AG04449 (cell line): ENCODE measurements around the gene PIK3C3.

ENCODE experiments used
- CTCF ChIA-PET: fragments of 350-600 bp; formaldehyde crosslinking; extraction: SDS; loops from one replicate; lab custom pipeline; 2021; ENCODE audit warnings: antibody characterized with exemption; lab: Yijun Ruan, JAX
- POLR2A ChIA-PET: fragments of 400-600, 350-600 bp; formaldehyde crosslinking; extraction: SDS; loops from one replicate; lab custom pipeline; 2020; ENCODE audit warnings: antibody characterized with exemption, inconsistent platforms; lab: Yijun Ruan, JAX
- DNase-seq: peaks from one replicate; pipeline ENCODE4 v3.0.0-alpha.2; 2010; ENCODE audit warnings: low read depth, low spot score
- H3K4me3 ChIP-seq: 2 replicates; pipeline ENCODE4 v1.5.1; 2011; ENCODE audit warnings: low read depth, mild to moderate bottlenecking, control low read depth, low read length
- CTCF ChIP-seq: IDR thresholded peaks from one replicate; pipeline ENCODE4 v1.5.1; 2011; ENCODE audit warnings: mild to moderate bottlenecking, moderate library complexity, low read length, control low read depth, inconsistent platforms; ENCODE audit not compliant: insufficient read depth; ENCODE audit errors: missing control alignments

PIK3C3 gene

GRCh38 chr18:41938445-41938844 lies 16.6 kb upstream of the PIK3C3 start:
- DNase-seq, result peak; percentile 92
- CTCF ChIA-PET, result interaction anchor here (1.4 kb wide), 1 partner anchor 13 kb away, joined by 6 read pairs; no protein-coding TSS in a partner anchor
- POLR2A ChIA-PET, result interaction anchor here (0.8 kb wide), 1 partner anchor 16 kb away, joined by 3 read pairs; the partner anchor contains the start of gene PIK3C3
- peak; percentile 41 for TF ChIP-seq CTCF
- H3K4me3 ChIP-seq, result no peak overlapping the region

GRCh38 chr18:41939326-41939725 lies 15.7 kb upstream of the PIK3C3 start:
- ChIA-PET CTCF (interaction anchor here (0.8 to 1.4 kb wide), 3 partner anchors 12 to 88 kb away, joined by 3 to 6 read pairs (median 3); no protein-coding TSS in a partner anchor), POLR2A (no interaction called here)
- TF ChIP-seq CTCF, result no peak
- H3K4me3 ChIP-seq, result no peak overlapping the region
- no peak for DNase-seq

GRCh38 chr18:41940506-41941215 lies 14.4 kb upstream of the PIK3C3 start:
- CTCF ChIA-PET, result interaction anchor here (1.0 to 1.2 kb wide), 3 partner anchors 10 to 87 kb away, joined by 3 to 4 read pairs (median 3); no protein-coding TSS in a partner anchor
- DNase-seq, result peak; percentile 83

GRCh38 chr18:41942254-41942653 lies 12.8 kb upstream of the PIK3C3 start:
- ChIA-PET CTCF (no interaction called here), POLR2A (no interaction called here)
- no peak overlapping the region for H3K4me3 ChIP-seq
- no peak for TF ChIP-seq CTCF
- no peak for DNase-seq

More at GRCh38 chr18:41940506-41941215, 14.4 kb upstream of the PIK3C3 start:
- POLR2A ChIA-PET, result no interaction called here
- no peak for TF ChIP-seq CTCF
- H3K4me3 ChIP-seq, result no peak overlapping the region

- ChIA-PET POLR2A (no interaction called here), CTCF (no interaction called here)
- H3K4me3 ChIP-seq, result no peak overlapping the region
- no peak for DNase-seq
- TF ChIP-seq CTCF, result no peak
Observed at GRCh38 chr18:41948544-41949110, 6.4 kb upstream of the PIK3C3 start.

GRCh38 chr18:41949206-41949920 lies 5.7 kb upstream of the PIK3C3 start:
- H3K4me3 ChIP-seq, result no peak overlapping the region
- no peak for TF ChIP-seq CTCF
- no peak for DNase-seq
- CTCF ChIA-PET, result interaction anchor here (1.6 kb wide), 1 partner anchor 9 kb away, joined by 4 read pairs; no protein-coding TSS in a partner anchor
- POLR2A ChIA-PET, result no interaction called here
